H9 (cell line): Measurements from ENCODE around the gene EEF2K. TPM values are rescaled to one million over a fixed set of nuclear protein-coding genes. Genes with fewer than 3 reads are reported as not detected.

Experiments used
- DNase-seq: peaks from one replicate; pipeline ENCODE4 v3.0.0-alpha.2; 2017
- H2AFZ ChIP-seq: one replicate; pipeline ENCODE4 v1.6.1; 2013; ENCODE audit warnings: mild to moderate bottlenecking, low read length, control low read depth, moderate library complexity
- H2AK5ac ChIP-seq: 2 replicates; pipeline ENCODE4 v1.6.1; 2013; ENCODE audit warnings: low read length, control low read depth, mixed read lengths; ENCODE audit not compliant: insufficient read length
- H2BK120ac ChIP-seq: one replicate; pipeline ENCODE4 v1.6.1; 2013; ENCODE audit warnings: low read depth, mild to moderate bottlenecking, low read length, control low read depth, inconsistent platforms; ENCODE audit not compliant: poor library complexity, severe bottlenecking
- H2BK12ac ChIP-seq: 2 replicates; pipeline ENCODE4 v1.6.1; 2013; ENCODE audit warnings: low read length, control low read depth, mixed read lengths, low read depth; ENCODE audit not compliant: insufficient read length
- H2BK15ac ChIP-seq: 2 replicates; pipeline ENCODE4 v1.6.1; 2013; ENCODE audit warnings: low read depth, low read length, control low read depth
- H2BK20ac ChIP-seq: one replicate; pipeline ENCODE4 v1.6.1; 2013; ENCODE audit warnings: low read depth, mild to moderate bottlenecking, low read length, control low read depth, inconsistent platforms; ENCODE audit not compliant: poor library complexity, severe bottlenecking
- H2BK5ac ChIP-seq: 2 replicates; pipeline ENCODE4 v1.6.1; 2013; ENCODE audit warnings: low read length, control low read depth, mixed read lengths; ENCODE audit not compliant: insufficient read length
- H3K14ac ChIP-seq: 2 replicates; pipeline ENCODE4 v1.6.1; 2013; ENCODE audit warnings: low read length, control low read depth; ENCODE audit not compliant: insufficient read depth
- H3K18ac ChIP-seq: 2 replicates; pipeline ENCODE4 v1.6.1; 2013; ENCODE audit warnings: low read depth, mild to moderate bottlenecking, mixed read lengths, low read length, control low read depth; ENCODE audit not compliant: insufficient read length
- H3K23ac ChIP-seq: 2 replicates; pipeline ENCODE4 v1.6.1; 2013; ENCODE audit warnings: low read length, control low read depth, mixed read lengths, low read depth; ENCODE audit not compliant: insufficient read length
- H3K23me2 ChIP-seq: 2 replicates; pipeline ENCODE4 v1.6.1; 2013; ENCODE audit warnings: low read depth, mild to moderate bottlenecking, mixed read lengths, low read length, control low read depth; ENCODE audit not compliant: insufficient read length, poor library complexity, severe bottlenecking
- H3K27ac ChIP-seq: 2 replicates; pipeline ENCODE4 v1.5.1; 2013; ENCODE audit warnings: low read length, control low read depth, mixed read lengths, low read depth; ENCODE audit not compliant: insufficient read length
- H3K27me3 ChIP-seq: 2 replicates; pipeline ENCODE4 v1.6.1; 2013; ENCODE audit warnings: low read length, control low read depth, inconsistent platforms; ENCODE audit not compliant: insufficient read depth
- H3K4ac ChIP-seq: 2 replicates; pipeline ENCODE4 v1.6.1; 2013; ENCODE audit warnings: low read depth, mild to moderate bottlenecking, control low read depth, inconsistent platforms, low read length, moderate library complexity
- H3K4me1 ChIP-seq: 2 replicates; pipeline ENCODE4 v1.6.1; 2013; ENCODE audit warnings: low read length, control low read depth, inconsistent platforms; ENCODE audit not compliant: insufficient read depth
- H3K4me2 ChIP-seq: 2 replicates; pipeline ENCODE4 v1.6.1; 2013; ENCODE audit warnings: low read length, control low read depth, mixed read lengths; ENCODE audit not compliant: insufficient read length, insufficient read depth
- H3K56ac ChIP-seq: 2 replicates; pipeline ENCODE4 v1.6.1; 2013; ENCODE audit warnings: low read depth, mild to moderate bottlenecking, mixed read lengths, low read length, control low read depth; ENCODE audit not compliant: insufficient read length
- H3K79me1 ChIP-seq: 2 replicates; pipeline ENCODE4 v1.6.1; 2013; ENCODE audit warnings: low read depth, mild to moderate bottlenecking, moderate library complexity, low read length, control low read depth, inconsistent platforms; ENCODE audit not compliant: insufficient read depth, poor library complexity, severe bottlenecking
- H3K79me2 ChIP-seq: 2 replicates; pipeline ENCODE4 v1.6.1; 2013; ENCODE audit warnings: low read length, control low read depth, inconsistent platforms; ENCODE audit not compliant: insufficient read depth
- H3K9ac ChIP-seq: 2 replicates; pipeline ENCODE4 v1.6.1; 2013; ENCODE audit warnings: low read length, control low read depth, mixed read lengths; ENCODE audit not compliant: insufficient read length; ENCODE audit errors: extremely low read depth
- H3K9me3 ChIP-seq: one replicate; pipeline ENCODE4 v1.6.1; 2013; ENCODE audit warnings: low read depth, low read length, inconsistent platforms; ENCODE audit not compliant: control insufficient read depth
- H3T11ph ChIP-seq: one replicate; pipeline ENCODE4 v1.6.1; 2013; ENCODE audit warnings: mild to moderate bottlenecking, low read length, control low read depth, inconsistent platforms
- H4K20me1 ChIP-seq: one replicate; pipeline ENCODE4 v1.6.1; 2013; ENCODE audit not compliant: control insufficient read depth, insufficient read length, insufficient read depth
- H4K5ac ChIP-seq: 2 replicates; pipeline ENCODE4 v1.6.1; 2013; ENCODE audit warnings: low read depth, mild to moderate bottlenecking, mixed read lengths, low read length, control low read depth; ENCODE audit not compliant: insufficient read length
- H4K8ac ChIP-seq: replicated peaks from 2 replicates; pipeline ENCODE4 v1.6.1; 2013; ENCODE audit warnings: low read length, control low read depth, mixed read lengths, low read depth; ENCODE audit not compliant: insufficient read length
- H4K91ac ChIP-seq: 2 replicates; pipeline ENCODE4 v1.6.1; 2013; ENCODE audit warnings: low read depth, mild to moderate bottlenecking, moderate library complexity, mixed read lengths, low read length, control low read depth; ENCODE audit not compliant: insufficient read length
- H3K27ac Mint-ChIP-seq, 3 experiments: 2 replicates in 2 of 3; 3 replicates in 1 of 3; pipeline ENCODE4 v1.8.0; 2020 to 2021; ENCODE audit warnings: mixed read lengths in 3 of 3, mild to moderate bottlenecking in 1 of 3, moderate library complexity in 1 of 3
- H3K27me3 Mint-ChIP-seq: 2 replicates; pipeline ENCODE4 v1.8.0; 2021; ENCODE audit warnings: low read depth, mild to moderate bottlenecking, moderate library complexity, mixed read lengths
- H3K36me3 Mint-ChIP-seq, 3 experiments: 2 replicates in 2 of 3; 3 replicates in 1 of 3; pipeline ENCODE4 v1.8.0; 2020 to 2021; ENCODE audit warnings: low read depth in 3 of 3, mixed read lengths in 3 of 3; ENCODE audit not compliant: insufficient read depth in 1 of 3
- H3K4me1 Mint-ChIP-seq, 2 experiments: 2 replicates each; pipeline ENCODE4 v1.8.0; 2020; ENCODE audit warnings: mixed read lengths in 2 of 2
- H3K4me3 Mint-ChIP-seq, 2 experiments: 2 replicates in 1 of 2; 3 replicates in 1 of 2; pipeline ENCODE4 v1.8.0; 2020 to 2021; ENCODE audit warnings: mild to moderate bottlenecking in 2 of 2, mixed read lengths in 2 of 2, moderate library complexity in 1 of 2
- H3K9me3 Mint-ChIP-seq, 2 experiments: 2 replicates in 1 of 2; 3 replicates in 1 of 2; pipeline ENCODE4 v1.8.0; 2020; ENCODE audit warnings: mild to moderate bottlenecking in 2 of 2, mixed read lengths in 2 of 2, moderate library complexity in 1 of 2
- CTCF ChIP-seq: fragments of 200-600 bp; sonication (generic); conservative IDR thresholded peaks from 3 replicates; pipeline ENCODE4 v1.8.0; 2021; ENCODE audit warnings: antibody characterized with exemption, mild to moderate bottlenecking
- WGBS: extraction: QIAGEN DNeasy Blood & Tissue Kit; methylation state at CpG from one replicate; pipeline ENCODE4 v1.1.7; 2013; ENCODE audit warnings: missing lambda C conversion rate, low lambda C conversion rate, mixed read lengths; ENCODE audit not compliant: insufficient read length; ENCODE audit errors: extremely low coverage; 5-methylcytosine and 5-hydroxymethylcytosine counted together
- total RNA-seq: library from RNA; stranded (reverse); gene quantifications from 2 replicates; pipeline ENCODE4 v1.2.1, GENCODE V29; 2021

The EEF2K gene
- total RNA-seq, 1 experiment from 2014 or later, result 20.7 TPM

- Histone ChIP-seq H3K23ac (no peak overlapping the region), H3K27ac (no peak overlapping the region), H3K4ac (no peak overlapping the region), H4K8ac (no peak overlapping the region), H3K9ac (no peak overlapping the region), H3K27me3 (no peaks in the 10 kb centered on the region), H3T11ph (no peak overlapping the region), H3K4me1 (no peaks in the 10 kb centered on the region; the same call in 1 of the 2 replicates), H2AK5ac (no peak overlapping the region), H4K5ac (no peak overlapping the region), H3K18ac (no peak overlapping the region), H4K20me1 (no peaks in the 10 kb centered on the region), H2BK15ac (no peak overlapping the region), H3K79me2 (no peaks in the 10 kb centered on the region), H3K14ac (no peak overlapping the region), H4K91ac (no peak overlapping the region), H2BK20ac (no peak overlapping the region), H2BK12ac (no peak overlapping the region), H3K4me2 (no peak overlapping the region), H3K79me1 (peaks cover 2% of the 10 kb centered on the region), H3K23me2 (no peaks in the 10 kb centered on the region), H2AFZ (no peak overlapping the region), H2BK120ac (no peak overlapping the region), H3K9me3 (no peaks in the 10 kb centered on the region), H3K56ac (no peak overlapping the region), H2BK5ac (no peak overlapping the region)
- WGBS, result no CpG with 5 or more reads among the region's 3 CpGs
- Mint-ChIP-seq H3K4me1 (peaks cover 15 to 16% of the 10 kb centered on the region in 2 experiments), H3K9me3 (peaks cover under 1 to 2% of the 10 kb centered on the region in 2 experiments; a peak in 1 of 5 replicates), H3K27me3 (no peaks in the 10 kb centered on the region; the same call in 1 of the 2 replicates), H3K36me3 (peaks cover 0 to 10% (median 3%) of the 10 kb centered on the region in 3 experiments; a peak in 6 of 7 replicates), H3K4me3 (no peak overlapping the region), H3K27ac (no peak overlapping the region)
- DNase-seq, result no peak
- no peak for TF ChIP-seq CTCF
Observed at GRCh38 chr16:22219389-22220068, 13.5 kb downstream of the EEF2K start.
